ENCODE measurements around the gene POU2AF1. TPM values are rescaled to one million over a fixed set of nuclear protein-coding genes. Genes with fewer than 3 reads are reported as not detected.
"Not testable (repeated sequence)": the region's sequence is repeated elsewhere in the genome, so short reads cannot be mapped to it uniquely, and the experiment has no call there.

The POU2AF1 gene
- total RNA-seq, 1 donor from 2014 or later, result 0.11 TPM

GRCh38 chr11:111322534-111322933 lies 56.5 kb downstream of the POU2AF1 start:
- Histone ChIP-seq H3K4me3 (no peak overlapping the region), H3K4me1 (peaks cover 9 to 30% of the 10 kb centered on the region in 2 donors), H3K9me3 (no peaks in the 10 kb centered on the region), H3K27ac (no peak overlapping the region), H3K27me3 (no peaks in the 10 kb centered on the region), H3K36me3 (no peaks in the 10 kb centered on the region)
- TF ChIP-seq CTCF (IDR thresholded peaks at IDR 0.05), result no peak
- no peak for DNase-seq (ENCODE audit: low spot score in 2 of 2)
- intact Hi-C loops (cut with DNase I), result loop anchor here (5.0 to 10.0 kb wide), 3 partner anchors 118 to 1320 kb away; no protein-coding TSS in a partner anchor

- Histone ChIP-seq H3K27me3 (no peaks in the 10 kb centered on the region), H3K27ac (peak overlapping the region; percentile 25 to 39), H3K9me3 (no peaks in the 10 kb centered on the region), H3K4me3 (no peak overlapping the region), H3K4me1 (peaks cover 6 to 25% of the 10 kb centered on the region in 2 donors), H3K36me3 (no peaks in the 10 kb centered on the region)
- DNase-seq (ENCODE audit: low spot score in 2 of 2), result no peak
- intact Hi-C loops (cut with DNase I), result loop anchor here (5.0 to 10.0 kb wide), 3 partner anchors 116 to 1319 kb away; no protein-coding TSS in a partner anchor
- no peak for TF ChIP-seq CTCF (IDR thresholded peaks at IDR 0.05)
Observed at GRCh38 chr11:111320728-111321568, 58.1 kb downstream of the POU2AF1 start.

GRCh38 chr11:111320199-111320598 lies 58.9 kb downstream of the POU2AF1 start:
- DNase-seq (ENCODE audit: low spot score in 2 of 2), result not testable (repeated sequence)
- H3K27ac ChIP-seq, result peak overlapping the region; percentile 25 to 39

GRCh38 chr11:111319296-111319695 lies 59.8 kb downstream of the POU2AF1 start:
- Histone ChIP-seq H3K27ac (no peak overlapping the region), H3K4me1 (peaks cover 0 to 12% of the 10 kb centered on the region in 2 donors), H3K9me3 (no peaks in the 10 kb centered on the region), H3K27me3 (no peaks in the 10 kb centered on the region), H3K36me3 (no peaks in the 10 kb centered on the region), H3K4me3 (no peak overlapping the region)
- intact Hi-C loops (cut with DNase I), result no loop called here
- no peak for DNase-seq (ENCODE audit: low spot score in 2 of 2)
- no peak for TF ChIP-seq CTCF (IDR thresholded peaks at IDR 0.05)

More at GRCh38 chr11:111320199-111320598, 58.9 kb downstream of the POU2AF1 start:
- H3K36me3 ChIP-seq, H3K4me3 ChIP-seq, H3K9me3 ChIP-seq, H3K27me3 ChIP-seq: not testable (repeated sequence)
- H3K4me1 ChIP-seq, result peaks cover 4 to 19% of the 10 kb centered on the region in 2 donors
- intact Hi-C loops (cut with DNase I), result loop anchor here (5.0 to 10.0 kb wide), 3 partner anchors 115 to 1318 kb away; no protein-coding TSS in a partner anchor

- TF ChIP-seq CTCF (IDR thresholded peaks at IDR 0.05), result no peak
- intact Hi-C loops (cut with DNase I), result no loop called here
- Histone ChIP-seq H3K27me3 (no peaks in the 10 kb centered on the region), H3K4me3 (no peak overlapping the region), H3K36me3 (no peaks in the 10 kb centered on the region), H3K4me1 (no peaks in the 10 kb centered on the region), H3K27ac (no peak overlapping the region), H3K9me3 (no peaks in the 10 kb centered on the region)
- no peak for DNase-seq (ENCODE audit: low spot score in 2 of 2)
Observed at GRCh38 chr11:111312076-111312475, 67.0 kb downstream of the POU2AF1 start.

GRCh38 chr11:111310723-111311122 lies 68.4 kb downstream of the POU2AF1 start:
- Histone ChIP-seq H3K4me3 (no peak overlapping the region), H3K9me3 (no peaks in the 10 kb centered on the region), H3K4me1 (no peaks in the 10 kb centered on the region), H3K27ac (no peak overlapping the region), H3K36me3 (no peaks in the 10 kb centered on the region), H3K27me3 (no peaks in the 10 kb centered on the region)
- no peak for TF ChIP-seq CTCF (IDR thresholded peaks at IDR 0.05)
- DNase-seq (ENCODE audit: low spot score in 2 of 2), result no peak
- intact Hi-C loops (cut with DNase I), result no loop called here
